Liver (tissue), 9 donors: ENCODE results near the gene DUSP8. TPM values are rescaled to one million over a fixed set of nuclear protein-coding genes. Genes with fewer than 3 reads are reported as not detected.

Experiments
- DNase-seq: peaks from one replicate; pipeline ENCODE4 v3.0.0-alpha.2; 2017; ENCODE audit warnings: low spot score
- H3K27ac ChIP-seq, 2 donors: one replicate each; pipeline ENCODE4 v1.7.0; 2013; ENCODE audit warnings: inconsistent platforms in 2 of 2, low read length in 2 of 2, control low read depth in 1 of 2, low read depth in 1 of 2, mild to moderate bottlenecking in 1 of 2
- H3K27me3 ChIP-seq, 4 donors: one replicate each; pipeline versions ENCODE4 v1.6.1 to v1.7.0; 2013; ENCODE audit warnings: low read length in 3 of 4, inconsistent platforms in 1 of 4, mild to moderate bottlenecking in 1 of 4, moderate library complexity in 1 of 4; ENCODE audit not compliant: control insufficient read depth in 4 of 4, insufficient read depth in 4 of 4
- H3K36me3 ChIP-seq, 4 donors: one replicate each; pipeline versions ENCODE4 v1.6.1 to v1.7.0; 2013; ENCODE audit warnings: low read length in 3 of 4, mild to moderate bottlenecking in 3 of 4, low read depth in 1 of 4, moderate library complexity in 1 of 4; ENCODE audit not compliant: control insufficient read depth in 4 of 4, insufficient read depth in 3 of 4
- H3K4me1 ChIP-seq, 4 donors: one replicate each; pipeline versions ENCODE4 v1.6.1 to v1.7.0; 2013; ENCODE audit warnings: low read length in 3 of 4, mild to moderate bottlenecking in 3 of 4, moderate library complexity in 1 of 4; ENCODE audit not compliant: control insufficient read depth in 4 of 4, insufficient read depth in 4 of 4
- H3K4me3 ChIP-seq, 3 donors: one replicate each; pipeline versions ENCODE4 v1.6.1 to v1.7.0; 2013; ENCODE audit warnings: low read length in 3 of 3, control low read depth in 1 of 3, low read depth in 1 of 3, mild to moderate bottlenecking in 1 of 3
- H3K9ac ChIP-seq, 2 donors: one replicate each; pipeline ENCODE4 v1.7.0; 2013; ENCODE audit warnings: low read length in 2 of 2, mild to moderate bottlenecking in 2 of 2, moderate library complexity in 2 of 2, control low read depth in 1 of 2, low read depth in 1 of 2
- H3K9me3 ChIP-seq, 4 donors: one replicate each; pipeline versions ENCODE4 v1.6.1 to v1.7.0; 2013; ENCODE audit warnings: low read length in 3 of 4; ENCODE audit not compliant: control insufficient read depth in 4 of 4
- ATF3 ChIP-seq: IDR thresholded peaks from 2 replicates; pipeline ENCODE4 v1.6.1; 2016; ENCODE audit warnings: antibody characterized with exemption
- EGR1 ChIP-seq, 2 donors: IDR thresholded peaks; 2 replicates each; pipeline ENCODE4 v1.6.1; 2016 to 2018; ENCODE audit warnings: antibody characterized with exemption in 2 of 2, low read depth in 2 of 2
- FOXA1 ChIP-seq: IDR thresholded peaks from 2 replicates; pipeline ENCODE4 v1.6.1; 2016; ENCODE audit warnings: antibody characterized with exemption
- GABPA ChIP-seq, 2 donors: IDR thresholded peaks in 1 of 2; conservative IDR thresholded peaks in 1 of 2; 2 replicates each; pipeline ENCODE4 v1.6.1; 2016; ENCODE audit warnings: antibody characterized with exemption in 2 of 2, mild to moderate bottlenecking in 1 of 2, moderate library complexity in 1 of 2
- HNF4A ChIP-seq, 2 donors: conservative IDR thresholded peaks; 2 replicates each; pipeline ENCODE4 v1.6.1; 2016; ENCODE audit warnings: antibody characterized with exemption in 2 of 2, mild to moderate bottlenecking in 2 of 2
- JUND ChIP-seq, 2 donors: IDR thresholded peaks; 2 replicates each; pipeline ENCODE4 v1.6.1; 2016; ENCODE audit warnings: antibody characterized with exemption in 2 of 2
- NR2F2 ChIP-seq: IDR thresholded peaks from 2 replicates; pipeline ENCODE4 v1.6.1; 2016; ENCODE audit warnings: antibody characterized with exemption
- REST ChIP-seq: IDR thresholded peaks from 2 replicates; pipeline ENCODE4 v1.6.1; 2016; ENCODE audit warnings: antibody characterized with exemption, mild to moderate bottlenecking
- RXRA ChIP-seq, 2 donors: IDR thresholded peaks; 2 replicates each; pipeline ENCODE4 v1.6.1; 2017 to 2018; ENCODE audit warnings: antibody characterized with exemption in 2 of 2, mild to moderate bottlenecking in 1 of 2
- SP1 ChIP-seq: IDR thresholded peaks from 2 replicates; pipeline ENCODE4 v1.6.1; 2018; ENCODE audit warnings: antibody characterized with exemption, mild to moderate bottlenecking
- TAF1 ChIP-seq: conservative IDR thresholded peaks from 2 replicates; pipeline ENCODE4 v1.6.1; 2016; ENCODE audit warnings: antibody characterized with exemption, mild to moderate bottlenecking
- YY1 ChIP-seq: IDR thresholded peaks from 2 replicates; pipeline ENCODE4 v1.6.1; 2016; ENCODE audit warnings: antibody characterized with exemption, mild to moderate bottlenecking
- ZBTB33 ChIP-seq: IDR thresholded peaks from 2 replicates; pipeline ENCODE4 v1.6.1; 2016; ENCODE audit warnings: antibody characterized with exemption
- WGBS: extraction: QIAGEN DNeasy Blood & Tissue Kit; methylation state at CpG from one replicate; pipeline ENCODE4 v1.1.7; 2013; 5-methylcytosine and 5-hydroxymethylcytosine counted together
- polyA plus RNA-seq, 2 donors: library from polyadenylated mRNA; stranded (reverse) in 1 of 2; unstranded in 1 of 2; fragments of 200-250 nt in 1 of 2; fragments of >200 nt in 1 of 2; fragmentation: Nextera tagmentation in 1 of 2; extraction: Ambion mirVana in 1 of 2; gene quantifications; one replicate each; pipeline versions ENCODE4 v1.2.1 to v1.2.3, GENCODE V29; 2013 to 2015
- total RNA-seq, 2 donors: library from RNA; depleted of rRNA; stranded (reverse); fragments of >200 nt; gene quantifications; one replicate each; pipeline ENCODE4 v1.2.3, GENCODE V29; 2014
- TF ChIP-seq, protein P1 (sequence below): fragments of 150-350 bp; IDR thresholded peaks from 2 replicates; pipeline ENCODE4 v1.5.1; 2017; ENCODE audit warnings: improper control_type of control experiment, low read depth, low read length; ENCODE audit not compliant: missing input control
- donor health status: healthy.
- donor health status: healthy.
- donor health status: healthy.
- donor health status: healthy.
- donor health status: healthy.

DUSP8 gene
- total and polyA plus RNA-seq, 4 donors: 0.06 to 0.33 (median 0.21) TPM

DNA sequence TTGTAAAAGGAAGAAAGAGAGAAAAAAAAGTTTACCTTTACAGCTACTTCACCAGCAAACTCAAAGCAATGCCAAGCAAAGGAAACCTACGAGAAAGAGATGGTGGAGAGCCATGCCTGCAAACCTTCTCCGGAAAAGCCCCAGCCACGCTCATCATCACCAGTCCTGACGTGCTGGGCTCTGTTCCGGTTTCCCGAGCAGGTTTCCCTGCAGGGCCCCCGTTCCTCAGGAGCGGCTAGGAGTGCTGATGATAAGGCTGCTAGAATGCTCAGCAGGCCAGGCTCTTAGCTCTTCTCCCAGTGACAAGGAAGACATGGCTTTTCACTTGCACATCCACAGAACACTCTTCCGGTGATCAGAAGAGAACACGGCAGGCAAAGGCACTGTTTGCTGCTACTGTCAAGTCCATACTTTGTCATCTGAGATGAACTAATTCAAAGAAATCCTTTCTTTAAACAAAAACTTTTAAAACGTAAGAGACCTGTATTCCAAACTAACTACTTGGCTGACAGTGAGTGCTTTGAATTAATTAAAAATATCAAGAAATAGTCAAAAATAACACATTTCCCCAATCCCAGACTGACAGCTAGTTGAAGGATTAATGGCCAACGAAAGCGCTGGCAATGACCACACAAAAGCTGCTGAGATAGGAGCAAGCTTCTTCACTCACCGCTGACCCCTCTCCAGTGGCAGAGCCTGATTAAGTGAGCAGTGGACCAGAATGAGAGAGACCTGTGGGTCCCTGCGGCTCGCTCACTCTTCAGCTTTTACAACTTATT, 35.8 kb downstream of the DUSP8 start:
- H3K9ac ChIP-seq: no peak overlapping the region
- H3K9me3 ChIP-seq: no peaks in the 10 kb centered on the region
- peaks cover 0 to 10% (median 2%) of the 10 kb centered on the region in 4 donors for H3K36me3 ChIP-seq
- TF ChIP-seq RXRA (IDR thresholded peaks at IDR 0.05) (no peak), SP1 (no peak)
- DNase-seq: no peak
- H3K4me3 ChIP-seq: no peak overlapping the region
- no peaks in the 10 kb centered on the region for H3K27me3 ChIP-seq
- 93% methylated on average over 16 of the region's 16 CpGs for WGBS
- H3K27ac ChIP-seq: no peak overlapping the region
- peaks cover 0 to 5% (median 0%) of the 10 kb centered on the region in 4 donors for H3K4me1 ChIP-seq

DNA sequence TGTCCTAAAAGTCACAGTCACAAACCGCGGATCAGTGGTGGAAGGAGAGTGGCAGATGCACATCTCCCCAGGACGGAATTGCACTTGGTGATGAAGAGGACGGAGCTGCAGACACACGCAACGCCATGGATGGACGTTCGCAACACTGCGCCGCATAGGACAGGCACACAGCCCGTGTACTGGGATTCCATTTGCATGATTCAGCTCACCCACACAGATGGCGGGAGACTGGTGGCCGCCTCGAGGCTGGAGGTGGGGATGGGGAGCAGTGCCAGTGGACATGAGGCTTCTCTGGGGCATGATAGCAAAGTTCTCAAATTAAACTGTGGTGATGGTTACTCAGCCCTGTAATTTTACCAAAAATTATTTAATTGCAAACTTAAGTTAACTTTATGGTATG, 37.4 kb downstream of the DUSP8 start:
- Histone ChIP-seq H3K9me3 (no peaks in the 10 kb centered on the region), H3K36me3 (peaks cover 0 to 10% (median 2%) of the 10 kb centered on the region in 4 donors), H3K4me3 (no peak overlapping the region), H3K27me3 (no peaks in the 10 kb centered on the region), H3K4me1 (peaks cover 0 to 5% (median 0%) of the 10 kb centered on the region in 4 donors), H3K9ac (no peak overlapping the region), H3K27ac (no peak overlapping the region)
- no peak for DNase-seq
- 92% methylated on average over 14 of the region's 14 CpGs for WGBS
- no peak for TF ChIP-seq NR2F2
- TF ChIP-seq GABPA (IDR thresholded peaks at IDR 0.05 in 1 of 2, conservative IDR thresholded peaks at IDR 0.05 in 1 of 2): no peak
- no peak for TF ChIP-seq RXRA (IDR thresholded peaks at IDR 0.05)
- TF ChIP-seq TAF1: no peak
- TF ChIP-seq JUND (IDR thresholded peaks at IDR 0.05): no peak
- TF ChIP-seq FOXA1: no peak
- no peak for TF ChIP-seq EGR1 (IDR thresholded peaks at IDR 0.05; ENCODE audit: low read depth in 2 of 2)
- TF ChIP-seq REST: no peak
- TF ChIP-seq ATF3: no peak
- TF ChIP-seq HNF4A (conservative IDR thresholded peaks at IDR 0.05): no peak

DNA sequence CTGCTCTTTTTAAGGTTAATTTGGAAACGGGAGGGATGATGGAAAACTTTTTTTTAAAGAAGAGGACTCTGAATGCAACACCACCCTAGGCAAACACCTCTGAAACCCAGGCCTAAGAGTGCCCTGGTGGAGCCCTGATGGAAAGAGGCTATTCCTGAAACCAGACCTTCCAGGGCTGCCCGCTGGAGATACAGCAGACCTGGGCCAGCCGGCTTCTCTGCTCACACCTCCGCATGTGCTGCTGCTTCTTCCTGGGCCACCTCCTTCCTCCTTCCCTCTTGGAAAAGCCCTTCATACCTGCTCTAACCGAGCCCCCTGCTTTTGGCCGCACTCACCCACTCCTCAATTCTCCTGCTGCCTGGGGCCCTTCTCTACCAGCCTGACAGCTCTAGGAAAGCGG, 37.9 kb downstream of the DUSP8 start:
- peaks cover 0 to 5% (median 0%) of the 10 kb centered on the region in 4 donors for H3K4me1 ChIP-seq
- TF ChIP-seq REST (no peak), ZBTB33 (no peak), YY1 (no peak)
- TF ChIP-seq, protein P1, sequence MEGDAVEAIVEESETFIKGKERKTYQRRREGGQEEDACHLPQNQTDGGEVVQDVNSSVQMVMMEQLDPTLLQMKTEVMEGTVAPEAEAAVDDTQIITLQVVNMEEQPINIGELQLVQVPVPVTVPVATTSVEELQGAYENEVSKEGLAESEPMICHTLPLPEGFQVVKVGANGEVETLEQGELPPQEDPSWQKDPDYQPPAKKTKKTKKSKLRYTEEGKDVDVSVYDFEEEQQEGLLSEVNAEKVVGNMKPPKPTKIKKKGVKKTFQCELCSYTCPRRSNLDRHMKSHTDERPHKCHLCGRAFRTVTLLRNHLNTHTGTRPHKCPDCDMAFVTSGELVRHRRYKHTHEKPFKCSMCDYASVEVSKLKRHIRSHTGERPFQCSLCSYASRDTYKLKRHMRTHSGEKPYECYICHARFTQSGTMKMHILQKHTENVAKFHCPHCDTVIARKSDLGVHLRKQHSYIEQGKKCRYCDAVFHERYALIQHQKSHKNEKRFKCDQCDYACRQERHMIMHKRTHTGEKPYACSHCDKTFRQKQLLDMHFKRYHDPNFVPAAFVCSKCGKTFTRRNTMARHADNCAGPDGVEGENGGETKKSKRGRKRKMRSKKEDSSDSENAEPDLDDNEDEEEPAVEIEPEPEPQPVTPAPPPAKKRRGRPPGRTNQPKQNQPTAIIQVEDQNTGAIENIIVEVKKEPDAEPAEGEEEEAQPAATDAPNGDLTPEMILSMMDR: no peak
- no peaks in the 10 kb centered on the region for H3K27me3 ChIP-seq
- H3K9ac ChIP-seq: no peak overlapping the region
- peaks cover 0 to 10% (median 2%) of the 10 kb centered on the region in 4 donors for H3K36me3 ChIP-seq
- whole genome bisulfite sequencing: 95% methylated on average over 7 of the region's 7 CpGs
- no peak overlapping the region for H3K27ac ChIP-seq
- no peaks in the 10 kb centered on the region for H3K9me3 ChIP-seq
- H3K4me3 ChIP-seq: no peak overlapping the region
- no peak for DNase-seq
